ENCODE data around the gene NFATC2. TPM values are rescaled to one million over a fixed set of nuclear protein-coding genes. Genes with fewer than 3 reads are reported as not detected.

NFATC2 gene
- total RNA-seq, 2 donors from 2014 or later = 4.3 to 8.4 TPM

DNA sequence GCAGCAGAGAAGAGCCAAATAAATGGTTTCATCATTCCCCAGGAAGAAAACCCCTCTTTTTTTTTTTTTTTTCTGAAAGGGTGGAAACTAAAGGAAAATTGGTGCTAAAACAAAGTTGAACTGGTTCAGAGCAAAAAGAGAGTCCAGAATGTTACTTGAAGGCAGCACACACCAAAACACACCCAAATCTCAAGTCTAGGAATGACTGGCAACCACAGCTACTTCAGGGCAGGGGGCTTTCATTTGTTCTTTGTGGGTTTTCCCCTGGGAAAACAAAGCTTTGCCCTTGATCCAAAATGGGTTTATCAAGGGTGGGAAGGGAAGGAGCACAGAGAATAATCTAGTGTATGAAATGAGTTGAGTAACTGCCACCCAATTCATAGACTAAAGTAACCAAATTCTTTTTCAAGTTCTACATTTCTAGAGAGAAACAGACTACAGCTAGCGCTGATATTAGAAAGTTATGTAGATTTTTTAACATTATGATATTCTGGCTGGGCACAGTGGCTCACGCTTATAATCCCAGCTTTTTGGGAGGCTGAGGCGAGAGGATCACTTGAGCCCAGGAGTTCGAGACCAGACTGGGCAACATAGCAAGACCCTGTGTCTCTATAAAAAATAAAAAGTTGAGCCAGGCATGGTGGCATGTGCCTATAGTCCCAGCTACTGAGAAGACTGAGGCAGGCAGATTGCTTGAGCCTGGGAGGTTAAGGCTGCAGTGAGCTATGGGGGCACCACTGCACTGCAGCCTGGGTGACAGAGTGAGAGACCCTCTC, 119.8 kb downstream of the NFATC2 start:
- Histone ChIP-seq H3K4me1 (replicated peaks) (no peaks in the 10 kb centered on the region), H3K4me3 (no peak overlapping the region), H3K27ac (no peak overlapping the region), H3K36me3 (no peaks in the 10 kb centered on the region), H3K27me3 (replicated peaks; ENCODE audit: insufficient read depth) (no peaks in the 10 kb centered on the region), H3K9me3 (no peaks in the 10 kb centered on the region)
- no peak for DNase-seq (ENCODE audit: low spot score)
- TF ChIP-seq POLR2AphosphoS5 (IDR thresholded peaks at IDR 0.05) (no peak), POLR2A (IDR thresholded peaks at IDR 0.05) (no peak)
- TF ChIP-seq, protein P1, sequence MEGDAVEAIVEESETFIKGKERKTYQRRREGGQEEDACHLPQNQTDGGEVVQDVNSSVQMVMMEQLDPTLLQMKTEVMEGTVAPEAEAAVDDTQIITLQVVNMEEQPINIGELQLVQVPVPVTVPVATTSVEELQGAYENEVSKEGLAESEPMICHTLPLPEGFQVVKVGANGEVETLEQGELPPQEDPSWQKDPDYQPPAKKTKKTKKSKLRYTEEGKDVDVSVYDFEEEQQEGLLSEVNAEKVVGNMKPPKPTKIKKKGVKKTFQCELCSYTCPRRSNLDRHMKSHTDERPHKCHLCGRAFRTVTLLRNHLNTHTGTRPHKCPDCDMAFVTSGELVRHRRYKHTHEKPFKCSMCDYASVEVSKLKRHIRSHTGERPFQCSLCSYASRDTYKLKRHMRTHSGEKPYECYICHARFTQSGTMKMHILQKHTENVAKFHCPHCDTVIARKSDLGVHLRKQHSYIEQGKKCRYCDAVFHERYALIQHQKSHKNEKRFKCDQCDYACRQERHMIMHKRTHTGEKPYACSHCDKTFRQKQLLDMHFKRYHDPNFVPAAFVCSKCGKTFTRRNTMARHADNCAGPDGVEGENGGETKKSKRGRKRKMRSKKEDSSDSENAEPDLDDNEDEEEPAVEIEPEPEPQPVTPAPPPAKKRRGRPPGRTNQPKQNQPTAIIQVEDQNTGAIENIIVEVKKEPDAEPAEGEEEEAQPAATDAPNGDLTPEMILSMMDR (IDR thresholded peaks at IDR 0.05) = no peak
- 95% methylated on average over 4 of the region's 4 CpGs for WGBS
- intact Hi-C loops (cut with DNase I) = no loop called here

DNA sequence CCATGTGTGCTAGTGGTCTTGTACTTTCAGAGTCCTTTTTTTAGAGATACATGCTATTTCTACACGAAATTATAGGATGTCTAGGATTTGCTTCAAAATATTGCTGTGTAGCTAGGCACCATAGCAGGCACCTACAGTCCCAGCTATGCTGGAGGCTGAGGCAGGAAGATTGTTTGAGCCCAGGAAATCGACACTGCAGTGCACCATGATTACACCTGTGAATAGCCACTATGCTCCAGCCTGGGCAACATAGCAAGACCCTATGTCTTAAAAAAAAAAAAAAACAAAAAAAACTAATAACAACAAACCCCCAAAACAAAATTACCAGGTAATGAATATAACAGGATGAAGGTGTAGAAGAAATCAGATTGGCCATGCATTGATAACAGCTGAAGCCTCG, 121.7 kb downstream of the NFATC2 start:
- TF ChIP-seq POLR2A (IDR thresholded peaks at IDR 0.05) = no peak
- no peak for TF ChIP-seq POLR2AphosphoS5 (IDR thresholded peaks at IDR 0.05)
- TF ChIP-seq, protein P1 (IDR thresholded peaks at IDR 0.05) = no peak
- Histone ChIP-seq H3K9me3 (no peaks in the 10 kb centered on the region), H3K4me1 (replicated peaks) (no peaks in the 10 kb centered on the region), H3K27ac (no peak overlapping the region), H3K4me3 (no peak overlapping the region), H3K36me3 (no peaks in the 10 kb centered on the region), H3K27me3 (replicated peaks; ENCODE audit: insufficient read depth) (no peaks in the 10 kb centered on the region)
- intact Hi-C loops (cut with DNase I) = no loop called here
- 89% methylated on average over 3 of the region's 3 CpGs for WGBS
- DNase-seq (ENCODE audit: low spot score) = no peak

DNA sequence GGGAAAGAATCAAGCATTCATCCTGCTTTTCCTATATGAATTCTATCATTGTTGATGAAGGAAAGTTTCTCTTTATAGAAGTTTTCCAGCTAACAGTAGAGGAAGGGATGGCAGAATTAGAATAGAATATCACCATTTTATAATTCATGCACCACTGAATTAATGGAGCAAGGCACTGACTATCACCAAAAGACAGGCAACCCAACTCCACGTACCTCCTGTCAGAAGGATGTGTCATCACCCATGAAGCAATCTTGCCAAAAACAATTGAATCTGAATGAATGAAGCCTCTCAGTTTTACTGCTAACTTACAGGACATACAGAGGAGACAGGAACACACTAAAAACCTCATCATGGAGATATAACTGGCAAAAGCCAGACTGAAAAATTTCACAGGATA, 122.4 kb downstream of the NFATC2 start:
- WGBS = 50% methylated on average over 1 of the region's 1 CpG
- Histone ChIP-seq H3K4me1 (replicated peaks) (no peaks in the 10 kb centered on the region), H3K4me3 (no peak overlapping the region), H3K27ac (no peak overlapping the region), H3K36me3 (no peaks in the 10 kb centered on the region), H3K27me3 (replicated peaks; ENCODE audit: insufficient read depth) (no peaks in the 10 kb centered on the region), H3K9me3 (no peaks in the 10 kb centered on the region)
- intact Hi-C loops (cut with DNase I) = no loop called here
- no peak for TF ChIP-seq POLR2AphosphoS5 (IDR thresholded peaks at IDR 0.05)
- TF ChIP-seq, protein P1 (IDR thresholded peaks at IDR 0.05) = no peak
- TF ChIP-seq POLR2A (IDR thresholded peaks at IDR 0.05) = no peak
- no peak for DNase-seq (ENCODE audit: low spot score)

DNA sequence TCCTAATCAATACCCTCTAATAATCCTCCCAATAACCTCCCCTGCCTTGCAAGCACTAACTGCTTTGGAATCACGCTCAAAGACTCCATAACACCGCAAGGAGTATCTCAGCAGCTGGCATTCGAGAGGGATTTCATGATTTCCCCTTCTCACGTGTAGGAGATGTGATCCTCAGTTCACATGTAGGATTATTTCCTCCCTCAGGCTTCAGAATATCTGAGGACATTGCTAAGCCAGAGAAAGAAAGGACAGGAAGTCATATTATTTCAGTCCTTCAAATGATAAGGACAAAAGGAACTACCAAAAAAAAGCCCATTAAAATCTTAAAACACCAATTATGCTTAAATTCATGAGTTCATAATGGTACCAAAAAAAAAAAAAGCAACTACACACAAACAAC, 122.9 kb downstream of the NFATC2 start:
- no peaks in the 10 kb centered on the region for H3K27me3 ChIP-seq (replicated peaks; ENCODE audit: insufficient read depth)
- intact Hi-C loops (cut with DNase I) = no loop called here

More for the DNA sequence above, 122.9 kb downstream of the NFATC2 start:
- no peak overlapping the region for H3K4me3 ChIP-seq
- TF ChIP-seq, protein P1 (IDR thresholded peaks at IDR 0.05) = no peak
- TF ChIP-seq POLR2A (IDR thresholded peaks at IDR 0.05) (no peak), POLR2AphosphoS5 (IDR thresholded peaks at IDR 0.05) (no peak)
- no peak for DNase-seq (ENCODE audit: low spot score)
- WGBS = 90% methylated on average over 4 of the region's 4 CpGs
- no peak overlapping the region for H3K27ac ChIP-seq
- H3K4me1 ChIP-seq (replicated peaks) = no peaks in the 10 kb centered on the region
- H3K9me3 ChIP-seq = no peaks in the 10 kb centered on the region
- H3K36me3 ChIP-seq = no peaks in the 10 kb centered on the region
